Gastroesophageal sphincter (tissue), 4 donors: ENCODE measurements around the gene ZBTB7C. TPM values are rescaled to one million over a fixed set of nuclear protein-coding genes. Genes with fewer than 3 reads are reported as not detected.

Experiments used
- ATAC-seq: fragments of 150-250 bp; one replicate; pipeline ENCODE4 v1.9.1; 2016; ENCODE audit warnings: mild to moderate bottlenecking, moderate library complexity
- H3K27ac ChIP-seq, 4 donors: fragments of 200-600 bp; sonication (generic) in 3 of 4; 1 replicate in 3 of 4; 2 replicates in 1 of 4; pipeline ENCODE4 v1.5.1; 2016 to 2019
- H3K27me3 ChIP-seq: fragments of 200-600 bp; sonication (generic); one replicate; pipeline ENCODE4 v1.5.1; 2019
- H3K36me3 ChIP-seq, 2 donors: fragments of 200-600 bp; sonication (generic); one replicate each; pipeline ENCODE4 v1.5.1; 2019; ENCODE audit warnings: control low read depth in 1 of 2
- H3K4me1 ChIP-seq, 3 donors: fragments of 200-600 bp; sonication (generic); 1 replicate in 2 of 3; 2 replicates in 1 of 3; pipeline ENCODE4 v1.5.1; 2016 to 2019; ENCODE audit warnings: control low read depth in 2 of 3
- H3K4me3 ChIP-seq, 2 donors: fragments of 200-600 bp; sonication (generic); one replicate each; pipeline ENCODE4 v1.5.1; 2019; ENCODE audit warnings: mild to moderate bottlenecking in 1 of 2, moderate library complexity in 1 of 2
- H3K9me3 ChIP-seq, 3 donors: fragments of 200-600 bp; sonication (generic); one replicate each; pipeline ENCODE4 v1.5.1; 2017 to 2019; ENCODE audit warnings: control low read depth in 2 of 3
- EP300 ChIP-seq: sonication (generic); formaldehyde crosslinking; IDR thresholded peaks from one replicate; pipeline ENCODE4 v1.6.1; 2017; ENCODE audit warnings: antibody characterized with exemption, mild to moderate bottlenecking
- POLR2A ChIP-seq, 2 donors: fragments of 450-650 bp; IDR thresholded peaks; one replicate each; pipeline ENCODE4 v1.6.1; 2017; ENCODE audit warnings: antibody characterized with exemption in 2 of 2, mild to moderate bottlenecking in 2 of 2, moderate library complexity in 1 of 2
- POLR2AphosphoS5 ChIP-seq: sonication (generic); formaldehyde crosslinking; IDR thresholded peaks from one replicate; pipeline ENCODE4 v1.6.1; 2017; ENCODE audit warnings: antibody characterized with exemption
- WGBS, 2 donors: methylation state at CpG; one replicate each; pipeline ENCODE4 v1.1.5; 2018; ENCODE audit warnings: low coverage in 1 of 2; 5-methylcytosine and 5-hydroxymethylcytosine counted together
- total RNA-seq, 4 donors: library from RNA; depleted of rRNA; stranded (reverse); fragments of >200 nt; gene quantifications; one replicate each; pipeline ENCODE4 v1.1.0, GENCODE V29; 2016
- TF ChIP-seq, protein P1 (sequence below), 4 experiments: fragments of 200-600 bp in 2 of 4; fragments of 450-650 bp in 2 of 4; sonication (generic) in 1 of 4; IDR thresholded peaks; one replicate each; pipeline ENCODE4 v1.5.1; 2017 to 2019; ENCODE audit warnings: antibody characterized with exemption in 4 of 4, mild to moderate bottlenecking in 2 of 4, moderate library complexity in 2 of 4

ZBTB7C gene
- total RNA-seq, 4 donors from 2014 or later, result 7.8 to 15.4 (median 11.8) TPM

DNA sequence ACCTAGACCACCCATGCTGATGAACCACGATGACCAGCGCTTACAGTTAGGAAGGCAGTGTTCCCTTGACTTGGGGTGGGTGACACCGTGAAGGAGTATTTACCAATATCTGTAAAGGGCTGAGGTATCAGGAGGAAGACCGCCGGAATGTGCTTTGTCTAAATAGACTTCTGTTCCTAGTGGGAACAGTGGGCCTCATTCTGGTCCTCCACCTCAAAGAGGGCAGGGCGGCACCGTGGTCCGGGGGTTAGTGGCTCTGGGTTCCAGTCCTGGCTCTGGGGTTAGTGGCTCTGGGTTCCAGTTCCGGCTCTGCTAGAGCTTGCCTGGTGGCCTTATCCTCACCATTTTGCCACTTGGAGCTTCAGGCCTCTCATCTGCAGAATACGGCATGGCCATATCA is 387.2 kb downstream of the ZBTB7C start:
- H3K27ac ChIP-seq, result no peak overlapping the region
- 83 to 94% methylated on average over 5 to 9 of the region's 10 CpGs for WGBS, 2 donors
- H3K36me3 ChIP-seq, result no peaks in the 10 kb centered on the region
- no peak for ATAC-seq
- peaks cover 12% of the 10 kb centered on the region for H3K27me3 ChIP-seq
- no peak overlapping the region for H3K4me3 ChIP-seq
- TF ChIP-seq POLR2A (IDR thresholded peaks at IDR 0.05) (no peak), EP300 (no peak), POLR2AphosphoS5 (no peak)
- TF ChIP-seq, protein P1, sequence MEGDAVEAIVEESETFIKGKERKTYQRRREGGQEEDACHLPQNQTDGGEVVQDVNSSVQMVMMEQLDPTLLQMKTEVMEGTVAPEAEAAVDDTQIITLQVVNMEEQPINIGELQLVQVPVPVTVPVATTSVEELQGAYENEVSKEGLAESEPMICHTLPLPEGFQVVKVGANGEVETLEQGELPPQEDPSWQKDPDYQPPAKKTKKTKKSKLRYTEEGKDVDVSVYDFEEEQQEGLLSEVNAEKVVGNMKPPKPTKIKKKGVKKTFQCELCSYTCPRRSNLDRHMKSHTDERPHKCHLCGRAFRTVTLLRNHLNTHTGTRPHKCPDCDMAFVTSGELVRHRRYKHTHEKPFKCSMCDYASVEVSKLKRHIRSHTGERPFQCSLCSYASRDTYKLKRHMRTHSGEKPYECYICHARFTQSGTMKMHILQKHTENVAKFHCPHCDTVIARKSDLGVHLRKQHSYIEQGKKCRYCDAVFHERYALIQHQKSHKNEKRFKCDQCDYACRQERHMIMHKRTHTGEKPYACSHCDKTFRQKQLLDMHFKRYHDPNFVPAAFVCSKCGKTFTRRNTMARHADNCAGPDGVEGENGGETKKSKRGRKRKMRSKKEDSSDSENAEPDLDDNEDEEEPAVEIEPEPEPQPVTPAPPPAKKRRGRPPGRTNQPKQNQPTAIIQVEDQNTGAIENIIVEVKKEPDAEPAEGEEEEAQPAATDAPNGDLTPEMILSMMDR (IDR thresholded peaks at IDR 0.05), result no peak
- H3K9me3 ChIP-seq, result no peaks in the 10 kb centered on the region
- H3K4me1 ChIP-seq, result peaks cover 0 to 46% (median 9%) of the 10 kb centered on the region in 3 donors

DNA sequence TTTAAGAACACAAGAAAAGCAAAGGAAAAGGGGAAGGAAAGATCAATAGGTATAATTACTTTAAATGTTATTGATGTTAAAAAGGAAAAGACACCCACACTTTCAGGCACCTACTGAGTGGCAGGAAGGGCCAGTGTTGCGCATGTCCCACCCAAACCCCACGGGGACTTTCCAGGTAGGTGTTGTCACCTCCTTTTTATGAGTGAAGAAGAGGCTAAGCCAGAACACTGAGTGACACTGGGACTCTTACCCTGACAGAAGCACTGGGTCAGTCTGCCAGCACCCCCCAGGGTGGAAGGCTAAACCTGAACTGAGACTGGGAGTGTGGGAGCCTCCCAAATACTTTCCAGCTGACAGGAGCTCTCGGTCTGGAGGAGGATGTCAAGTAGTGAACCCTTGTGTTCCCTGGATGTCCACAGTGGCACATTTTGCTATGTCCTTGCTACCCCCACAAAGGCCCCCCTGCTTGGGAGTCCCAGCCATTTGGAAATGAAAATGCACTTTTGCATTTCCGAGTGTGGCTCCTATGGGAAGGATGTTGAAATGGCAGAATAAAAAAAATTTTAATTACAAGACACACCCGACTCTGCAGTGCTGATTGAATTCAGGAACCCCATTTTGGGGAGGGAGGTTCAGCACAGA is 387.8 kb downstream of the ZBTB7C start:
- no peaks in the 10 kb centered on the region for H3K36me3 ChIP-seq
- no peak overlapping the region for H3K4me3 ChIP-seq
- H3K27me3 ChIP-seq, result peaks cover 12% of the 10 kb centered on the region
- no peak for ATAC-seq
- H3K27ac ChIP-seq, result no peak overlapping the region
- TF ChIP-seq, protein P1 (IDR thresholded peaks at IDR 0.05), result no peak
- no peak for TF ChIP-seq EP300
- 42 to 57% methylated on average over 2 to 5 of the region's 5 CpGs for WGBS, 2 donors
- peaks cover 0 to 40% (median 9%) of the 10 kb centered on the region in 3 donors for H3K4me1 ChIP-seq
- no peaks in the 10 kb centered on the region for H3K9me3 ChIP-seq

DNA sequence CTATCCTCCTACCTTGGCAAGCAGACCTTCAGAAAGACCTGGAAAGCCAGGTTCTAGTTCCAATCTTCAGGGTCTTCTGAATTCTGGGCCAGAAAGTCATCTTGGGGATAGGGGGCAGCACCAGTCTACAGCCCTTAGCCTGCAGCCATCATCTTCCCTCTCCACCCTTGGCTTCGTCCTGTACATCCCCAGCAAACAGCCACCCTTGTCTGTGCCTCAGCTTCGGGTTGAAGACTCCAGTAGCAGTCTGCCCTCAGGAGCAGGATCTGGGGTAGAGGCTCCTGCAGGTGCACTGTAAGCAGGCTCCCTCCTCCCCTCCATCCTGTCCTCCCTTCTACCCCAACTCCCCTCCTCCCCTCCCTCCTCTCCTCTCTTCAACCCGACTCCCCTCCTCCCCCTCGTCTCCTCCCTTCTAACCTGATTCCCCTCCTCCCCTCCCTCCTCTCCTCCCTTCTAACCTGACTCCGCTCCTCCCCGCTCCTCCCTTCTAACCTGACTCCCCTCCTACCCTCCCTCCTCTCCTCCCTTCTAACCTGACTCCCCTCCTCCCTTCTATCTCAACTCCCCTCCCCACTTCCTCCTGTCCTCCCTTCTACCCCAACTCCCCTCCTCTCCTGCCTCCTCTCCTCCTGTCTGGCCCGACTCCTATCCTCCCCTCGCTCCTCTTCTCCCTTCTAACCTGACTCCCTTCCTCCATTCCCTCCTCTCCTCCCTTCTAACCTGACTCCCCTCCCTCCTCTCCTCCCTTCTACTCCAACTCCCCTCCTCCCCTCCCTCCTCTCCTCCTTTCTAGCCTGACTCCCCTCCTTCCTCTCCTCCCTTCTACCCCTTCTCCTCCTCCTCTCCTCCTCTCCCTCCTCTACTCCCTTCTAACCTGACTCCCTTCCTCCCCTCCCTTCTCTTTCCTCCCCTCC is 388.6 kb downstream of the ZBTB7C start:
- no peaks in the 10 kb centered on the region for H3K9me3 ChIP-seq
- no peaks in the 10 kb centered on the region for H3K36me3 ChIP-seq
- WGBS, 2 donors, result 44 to 49% methylated on average over 3 to 6 of the region's 8 CpGs

DNA sequence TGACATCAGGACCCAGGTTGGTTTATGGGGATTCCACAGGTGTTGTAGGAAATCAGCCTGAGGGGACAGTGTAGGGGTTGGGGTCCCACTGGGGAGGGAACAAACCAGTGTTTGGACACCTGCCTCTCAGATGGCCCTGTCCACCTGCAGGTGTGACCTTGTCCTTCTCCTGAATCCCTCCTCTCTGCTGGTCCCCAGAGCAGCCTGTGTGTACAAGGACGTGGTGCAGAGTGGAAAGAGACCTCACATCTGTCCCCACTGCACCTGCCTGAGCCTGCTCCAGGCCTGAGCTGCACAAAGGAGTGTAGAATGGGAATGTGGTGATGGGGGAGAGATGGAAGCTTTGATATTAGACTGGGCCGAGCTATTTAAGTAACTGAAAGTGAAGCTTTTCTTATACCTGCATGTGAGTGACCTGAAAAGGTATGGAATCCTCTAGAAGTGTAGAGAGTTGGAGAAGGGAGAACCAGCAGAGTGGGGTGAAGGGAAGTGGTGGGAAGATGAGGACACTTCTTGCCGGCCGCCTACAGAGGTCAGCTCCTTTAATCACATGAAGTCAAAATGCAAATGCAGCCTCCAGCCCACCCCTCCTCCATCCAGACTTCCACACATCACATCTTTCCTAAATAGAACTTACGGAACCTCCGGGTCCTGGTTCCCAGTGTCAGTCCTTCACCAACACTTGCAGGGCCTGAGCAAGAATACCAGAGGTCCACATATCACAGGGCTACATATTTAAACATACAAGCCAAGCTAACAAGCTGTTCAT is 389.4 kb downstream of the ZBTB7C start:
- peaks cover 0 to 32% (median 9%) of the 10 kb centered on the region in 3 donors for H3K4me1 ChIP-seq
- no peak for TF ChIP-seq POLR2AphosphoS5
- no peak for TF ChIP-seq POLR2A (IDR thresholded peaks at IDR 0.05)
- TF ChIP-seq, protein P1 (IDR thresholded peaks at IDR 0.05), result no peak
- WGBS, 2 donors, result 81 to 82% methylated on average over 2 to 5 of the region's 6 CpGs
- H3K9me3 ChIP-seq, result no peaks in the 10 kb centered on the region
- H3K27ac ChIP-seq, result no peak overlapping the region
- peaks cover 12% of the 10 kb centered on the region for H3K27me3 ChIP-seq
- no peak for ATAC-seq
- H3K36me3 ChIP-seq, result no peaks in the 10 kb centered on the region
- no peak overlapping the region for H3K4me3 ChIP-seq

More for the DNA sequence above, 388.6 kb downstream of the ZBTB7C start:
- H3K27me3 ChIP-seq, result peaks cover 12% of the 10 kb centered on the region
- TF ChIP-seq POLR2AphosphoS5 (no peak), EP300 (no peak), POLR2A (IDR thresholded peaks at IDR 0.05) (no peak)
- TF ChIP-seq, protein P1 (IDR thresholded peaks at IDR 0.05), result no peak
- H3K4me3 ChIP-seq, result no peak overlapping the region
- peaks cover 0 to 32% (median 9%) of the 10 kb centered on the region in 3 donors for H3K4me1 ChIP-seq
- H3K27ac ChIP-seq, result no peak overlapping the region
- ATAC-seq, result no peak
